HepG2 (cell line): ENCODE results near the gene CCDC183. TPM values are rescaled to one million over a fixed set of nuclear protein-coding genes. Genes with fewer than 3 reads are reported as not detected.

ENCODE experiments used
- GABPB1 ChIP-seq: IDR thresholded peaks from 2 replicates; pipeline ENCODE4 v1.6.1; 2016; ENCODE audit warnings: mild to moderate bottlenecking, missing genetic modification reagents, moderate library complexity, missing compliant biosample characterization
- HCFC1 ChIP-seq: fragments of 150-350 bp; IDR thresholded peaks from 2 replicates; pipeline ENCODE4 v1.6.1; 2014; ENCODE audit warnings: low read depth, low read length
- NFYB ChIP-seq: sonication (generic); formaldehyde crosslinking; IDR thresholded peaks from 2 replicates; pipeline ENCODE4 v1.4.0; 2020; ENCODE audit warnings: missing genetic modification reagents
- NFYC ChIP-seq: IDR thresholded peaks from 2 replicates; pipeline ENCODE4 v1.6.1; 2016; ENCODE audit warnings: missing genetic modification reagents, missing compliant biosample characterization
- RAD51 ChIP-seq: fragments of 450-650 bp; IDR thresholded peaks from 2 replicates; pipeline ENCODE4 v1.6.1; 2016; ENCODE audit warnings: borderline replicate concordance
- THAP11 ChIP-seq: IDR thresholded peaks from 2 replicates; pipeline ENCODE4 v1.6.1; 2016; ENCODE audit warnings: missing biosample characterization, missing genetic modification reagents
- USF2 ChIP-seq, 2 experiments: sonication (generic) in 1 of 2; formaldehyde crosslinking in 1 of 2; IDR thresholded peaks; 2 replicates each; pipeline versions ENCODE4 v1.5.1 to v1.6.1; 2011 to 2020; ENCODE audit warnings: borderline replicate concordance in 1 of 2, low read depth in 1 of 2, low read length in 1 of 2, mild to moderate bottlenecking in 1 of 2, missing genetic modification reagents in 1 of 2, moderate library complexity in 1 of 2
- XRCC5 ChIP-seq: fragments of 200-400 bp; formaldehyde crosslinking; optimal IDR thresholded peaks from 2 replicates; pipeline ENCODE3; 2017; ENCODE audit warnings: mild to moderate bottlenecking, low read length
- ZFX ChIP-seq: sonication (generic); formaldehyde crosslinking; IDR thresholded peaks from 2 replicates; pipeline ENCODE4 v1.4.0; 2020; ENCODE audit warnings: mild to moderate bottlenecking, low read depth, missing genetic modification reagents, moderate library complexity
- ZFY ChIP-seq: sonication (generic); formaldehyde crosslinking; IDR thresholded peaks from 2 replicates; pipeline ENCODE4 v1.4.0; 2020; ENCODE audit warnings: missing genetic modification reagents
- ZNF143 ChIP-seq: sonication (generic); formaldehyde crosslinking; IDR thresholded peaks from 2 replicates; pipeline ENCODE4 v1.4.0; 2020; ENCODE audit warnings: missing genetic modification reagents
- ZNF574 ChIP-seq: sonication (generic); formaldehyde crosslinking; IDR thresholded peaks from 2 replicates; pipeline ENCODE4 v1.4.0; 2020; ENCODE audit warnings: missing genetic modification reagents
- ZNF687 ChIP-seq: sonication (generic); formaldehyde crosslinking; IDR thresholded peaks from 2 replicates; pipeline ENCODE4 v1.5.1; 2020; ENCODE audit warnings: mild to moderate bottlenecking, missing genetic modification reagents, moderate library complexity
- polyA plus RNA-seq, 8 experiments: library from polyadenylated mRNA; depleted of rRNA in 3 of 8; stranded (reverse) in 7 of 8; unstranded in 1 of 8; fragments of >200 nt; fragmentation: Illumina TruSeq in 4 of 8; extraction: Trizol in 4 of 8; gene quantifications; 2 replicates each; pipeline versions ENCODE4 v1.2.1 to v1.2.3, GENCODE V29; 2011 to 2016; ENCODE audit warnings: low read depth in 4 of 8, missing spikeins in 1 of 8, mixed read lengths in 1 of 8; ENCODE audit not compliant: insufficient read depth in 1 of 8
- total RNA-seq, 5 experiments: library from RNA; depleted of rRNA; stranded (reverse); fragments of >200 nt; fragmentation: Illumina TruSeq; extraction: Trizol; gene quantifications; 2 replicates each; pipeline ENCODE4 v1.2.3, GENCODE V29; 2016; ENCODE audit warnings: low read depth in 1 of 5

The CCDC183 gene
- total and polyA plus RNA-seq, 2 of the 13 experiments (the other 11 are each of a cell fraction or from before 2014, with no cell fraction given), result 5.0 to 66.4 TPM

GRCh38 chr9:136773386-136774044 is 22.6 kb upstream of the CCDC183 start (continued):
- TF ChIP-seq ZNF574 (0 out of 2 replicates have a peak, but pooled peaks have one; percentile 23), THAP11 (CRISPR knock-in tag) (peak; percentile 98), ZNF143 (CRISPR knock-in tag) (peak; percentile 91), USF2 (IDR thresholded peaks at IDR 0.05; ENCODE audit: low read depth, low read length) (peak; percentile 77), USF2 (CRISPR knock-in tag; IDR thresholded peaks at IDR 0.05; ENCODE audit: borderline replicate concordance) (peak; percentile 93; the same call in 1 of the 2 replicates), ZFX (CRISPR knock-in tag) (peak; percentile 78), NFYB (peak; percentile 89), RAD51 (peak; percentile 18; the same call in 1 of the 2 replicates), ZNF687 (CRISPR knock-in tag) (peak; percentile 40), NFYC (peak; percentile 92), ZFY (CRISPR knock-in tag) (peak; percentile 68), HCFC1 (peak; percentile 72), XRCC5 (no peak), GABPB1 (peak; percentile 72)
